A673 (cell line): ENCODE results near the gene MAML3.

Experiments
- CTCF ChIP-seq: fragments of 300-800, 200-600 bp; sonication (generic); conservative IDR thresholded peaks from 2 replicates; pipeline ENCODE4 v1.5.1; 2017; ENCODE audit warnings: low read depth, mild to moderate bottlenecking, antibody characterized with exemption, low read length, moderate library complexity, mixed read lengths
- EZH2 ChIP-seq: fragments of 200-600 bp; sonication (generic); IDR thresholded peaks from 2 replicates; pipeline ENCODE4 v1.6.1; 2017; ENCODE audit warnings: borderline replicate concordance, low read depth, mild to moderate bottlenecking, mixed read lengths, antibody characterized with exemption, low read length; ENCODE audit not compliant: poor library complexity, severe bottlenecking

DNA sequence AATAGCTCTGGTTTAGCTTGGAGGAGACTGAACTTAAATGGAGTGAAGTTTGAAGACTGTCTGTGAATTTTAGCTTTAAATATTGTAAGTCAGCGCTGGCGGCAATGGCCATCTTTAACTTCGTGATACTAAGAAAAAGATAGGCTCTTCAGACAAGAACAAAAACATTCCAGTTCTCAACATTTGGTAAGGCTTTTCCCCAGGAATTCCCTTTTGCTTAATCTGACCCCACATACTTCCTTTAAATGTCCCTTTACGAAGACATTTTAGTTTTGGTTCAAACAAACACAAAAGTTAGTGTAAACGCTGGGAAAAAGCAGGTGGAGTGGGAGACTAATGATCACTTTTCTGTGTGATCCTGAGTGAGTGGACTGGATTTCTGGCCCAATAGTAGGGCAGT lies 106.2 kb downstream of the MAML3 start:
- TF ChIP-seq CTCF, result no peak
- TF ChIP-seq EZH2, result no peak
